Cardiac muscle cell (in vitro differentiated cells and primary cell): ENCODE data around the gene R3HCC1L. TPM values are rescaled to one million over a fixed set of nuclear protein-coding genes. Genes with fewer than 3 reads are reported as not detected.

Experiments used
- DNase-seq, 2 donors: peaks; one replicate each; pipeline versions ENCODE4 v3.0.0 to v3.0.0-alpha.2; 2010 to 2017; ENCODE audit warnings: low read depth in 1 of 2, low spot score in 1 of 2
- H3K27ac ChIP-seq: fragments of 200-600 bp; sonication (generic); 2 replicates; pipeline ENCODE4 v1.5.1; 2016
- H3K27me3 ChIP-seq: fragments of 200-600 bp; sonication (generic); 2 replicates; pipeline ENCODE4 v1.6.0; 2016; ENCODE audit warnings: control low read depth
- H3K36me3 ChIP-seq: fragments of 200-600 bp; sonication (generic); 2 replicates; pipeline ENCODE4 v1.5.1; 2016; ENCODE audit warnings: control low read depth
- H3K4me1 ChIP-seq: fragments of 200-600 bp; sonication (generic); 2 replicates; pipeline ENCODE4 v1.8.1; 2017; ENCODE audit warnings: low read depth, mild to moderate bottlenecking, mixed run types
- H3K4me3 ChIP-seq: fragments of 200-600 bp; sonication (generic); 2 replicates; pipeline ENCODE4 v1.5.1; 2016; ENCODE audit warnings: mild to moderate bottlenecking
- H3K9me3 ChIP-seq: fragments of 200-600 bp; sonication (generic); 2 replicates; pipeline ENCODE4 v1.5.1; 2017; ENCODE audit warnings: low read depth, mild to moderate bottlenecking, control low read depth
- CTCF ChIP-seq: IDR thresholded peaks from 2 replicates; pipeline ENCODE4 v1.5.1; 2012; ENCODE audit warnings: low read depth, mild to moderate bottlenecking, low read length
- polyA plus RNA-seq: library from polyadenylated mRNA; unstranded; fragments of >200 nt; fragmentation: Nextera tagmentation; extraction: Ambion mirVana; gene quantifications from 2 replicates; pipeline ENCODE4 v1.2.1, GENCODE V29; 2016
- total RNA-seq: library from RNA; depleted of rRNA; stranded (reverse); fragments of >200 nt; gene quantifications from 2 replicates; pipeline ENCODE4 v1.2.3, GENCODE V29; 2016

R3HCC1L gene
- total and polyA plus RNA-seq, 2 experiments from 2014 or later, result 15.8 to 16.9 TPM

GRCh38 chr10:98255146-98255877 lies 120.9 kb downstream of the R3HCC1L start:
- no peak for TF ChIP-seq CTCF
- Histone ChIP-seq H3K36me3 (no peaks in the 10 kb centered on the region), H3K9me3 (no peaks in the 10 kb centered on the region), H3K27me3 (no peaks in the 10 kb centered on the region), H3K4me1 (peaks cover 9% of the 10 kb centered on the region), H3K4me3 (no peak overlapping the region), H3K27ac (no peak overlapping the region)
- DNase-seq, result no peak

- H3K9me3 ChIP-seq, result no peaks in the 10 kb centered on the region
- TF ChIP-seq CTCF, result no peak
- no peak overlapping the region for H3K27ac ChIP-seq
- DNase-seq, result no peak
- peaks cover 8% of the 10 kb centered on the region for H3K4me1 ChIP-seq
- H3K4me3 ChIP-seq, result no peak overlapping the region
- no peaks in the 10 kb centered on the region for H3K36me3 ChIP-seq
- no peaks in the 10 kb centered on the region for H3K27me3 ChIP-seq
Measured at GRCh38 chr10:98256692-98257091, 122.2 kb downstream of the R3HCC1L start.

- H3K36me3 ChIP-seq, result no peaks in the 10 kb centered on the region
- TF ChIP-seq CTCF, result no peak
- no peak overlapping the region for H3K4me3 ChIP-seq
- H3K4me1 ChIP-seq, result peaks cover 3% of the 10 kb centered on the region
- no peak for DNase-seq
- no peaks in the 10 kb centered on the region for H3K9me3 ChIP-seq
- no peak overlapping the region for H3K27ac ChIP-seq
- H3K27me3 ChIP-seq, result no peaks in the 10 kb centered on the region
Measured at GRCh38 chr10:98257198-98257597, 122.7 kb downstream of the R3HCC1L start.

- no peaks in the 10 kb centered on the region for H3K9me3 ChIP-seq
- no peak for DNase-seq
- H3K36me3 ChIP-seq, result no peaks in the 10 kb centered on the region
- TF ChIP-seq CTCF, result no peak
- no peak overlapping the region for H3K27ac ChIP-seq
- no peaks in the 10 kb centered on the region for H3K4me1 ChIP-seq
- H3K4me3 ChIP-seq, result no peak overlapping the region
- no peaks in the 10 kb centered on the region for H3K27me3 ChIP-seq
Measured at GRCh38 chr10:98257961-98258360, 123.5 kb downstream of the R3HCC1L start.

GRCh38 chr10:98258683-98259454 lies 124.4 kb downstream of the R3HCC1L start:
- no peak for TF ChIP-seq CTCF
- Histone ChIP-seq H3K4me3 (no peak overlapping the region), H3K27me3 (no peaks in the 10 kb centered on the region), H3K36me3 (no peaks in the 10 kb centered on the region), H3K4me1 (no peaks in the 10 kb centered on the region), H3K9me3 (no peaks in the 10 kb centered on the region), H3K27ac (no peak overlapping the region)
- DNase-seq, result no peak
